ENCODE data around the gene KIAA0753.
"Not testable (repeated sequence)": the region's sequence is repeated elsewhere in the genome, so short reads cannot be mapped to it uniquely, and the experiment has no call there.

KIAA0753 gene

DNA sequence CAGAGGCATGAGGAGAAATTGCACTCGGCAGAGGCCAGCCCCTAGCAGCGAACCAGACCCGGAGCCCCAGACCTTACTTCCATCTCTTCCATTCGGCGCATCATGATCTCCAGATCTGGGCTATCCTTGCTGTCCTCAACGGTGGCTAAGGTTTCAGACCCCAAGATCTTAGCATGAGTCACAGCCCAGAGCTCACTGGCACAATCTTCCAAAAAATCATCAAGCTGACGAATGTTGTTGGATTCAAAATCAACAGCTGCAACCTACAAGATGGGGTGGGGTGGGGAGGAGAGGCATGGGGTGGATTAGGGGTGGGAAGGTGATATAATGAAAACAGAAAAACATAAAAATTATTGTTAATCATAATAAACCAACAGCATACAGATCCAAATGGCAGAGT is 44.4 kb downstream of the KIAA0753 start:
- DNase-seq, result no peak

DNA sequence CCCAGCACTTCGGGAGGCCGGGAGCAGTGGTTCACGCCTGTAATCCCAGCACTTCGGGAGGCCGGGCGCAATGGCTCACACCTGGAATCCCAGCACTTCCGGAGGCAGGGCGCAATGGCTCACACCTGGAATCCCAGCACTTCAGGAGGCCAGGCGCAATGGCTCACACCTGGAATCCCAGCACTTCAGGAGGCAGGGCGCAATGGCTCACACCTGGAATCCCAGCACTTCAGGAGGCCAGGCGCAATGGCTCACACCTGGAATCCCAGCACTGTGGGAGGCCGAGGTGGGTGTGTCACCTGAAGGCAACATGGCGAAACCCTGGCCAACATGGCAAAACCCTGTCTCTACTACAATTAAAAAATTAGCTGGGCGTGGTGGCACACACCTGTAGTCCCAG is 47.1 kb downstream of the KIAA0753 start:
- not testable (repeated sequence) for DNase-seq

DNA sequence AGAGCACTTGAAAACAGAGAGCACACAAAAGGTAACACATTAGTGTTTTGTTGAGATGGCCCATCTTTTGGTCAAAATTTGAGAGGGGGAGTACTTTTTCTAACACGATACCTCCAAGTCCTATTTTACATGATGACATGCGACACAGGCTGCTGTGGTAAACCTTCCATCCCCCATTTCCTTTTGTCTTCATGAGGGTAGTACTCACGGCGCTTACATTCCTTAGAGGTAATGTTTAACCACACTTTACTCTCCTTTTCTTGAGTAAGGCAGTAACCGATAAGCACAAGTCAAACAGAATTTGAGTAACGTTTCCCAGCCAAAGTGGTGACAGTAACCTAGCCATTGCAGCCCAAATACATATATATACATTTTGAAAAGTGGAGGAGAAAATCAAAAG is 48.3 kb downstream of the KIAA0753 start:
- no peak for DNase-seq

DNA sequence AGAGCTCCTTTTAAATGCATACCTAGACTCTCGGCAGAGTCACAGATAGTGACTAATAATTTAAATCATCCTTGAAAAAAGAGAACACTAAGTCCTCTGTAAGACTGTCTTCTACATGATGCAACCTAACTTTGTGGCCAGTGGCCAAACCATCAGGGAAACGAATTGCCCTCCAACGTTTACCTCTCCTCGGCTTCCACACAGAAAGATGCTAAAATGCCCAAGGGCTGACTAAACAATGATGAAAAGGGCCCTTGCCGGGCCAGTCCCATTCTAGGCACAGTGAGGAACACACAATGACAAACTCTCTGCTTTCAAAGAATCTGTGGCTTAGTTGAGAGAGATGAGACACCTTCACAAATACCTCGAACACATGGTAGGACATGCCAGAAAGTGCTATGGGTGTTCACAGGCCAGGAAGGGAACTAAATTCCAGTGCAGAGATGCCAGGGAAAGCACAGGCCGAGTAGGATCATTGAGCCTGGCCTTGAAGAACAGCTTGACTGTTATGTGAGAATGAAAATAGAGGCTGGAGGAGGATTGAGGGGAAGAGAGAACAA is 48.8 kb downstream of the KIAA0753 start:
- no peak for DNase-seq

GRCh38 chr17:6589266-6589946 is 51.1 kb downstream of the KIAA0753 start:
- no peak for DNase-seq

GRCh38 chr17:6588165-6588564 is 52.3 kb downstream of the KIAA0753 start:
- DNase-seq, result no peak

GRCh38 chr17:6587310-6587709 is 53.2 kb downstream of the KIAA0753 start:
- DNase-seq, result no peak

DNA sequence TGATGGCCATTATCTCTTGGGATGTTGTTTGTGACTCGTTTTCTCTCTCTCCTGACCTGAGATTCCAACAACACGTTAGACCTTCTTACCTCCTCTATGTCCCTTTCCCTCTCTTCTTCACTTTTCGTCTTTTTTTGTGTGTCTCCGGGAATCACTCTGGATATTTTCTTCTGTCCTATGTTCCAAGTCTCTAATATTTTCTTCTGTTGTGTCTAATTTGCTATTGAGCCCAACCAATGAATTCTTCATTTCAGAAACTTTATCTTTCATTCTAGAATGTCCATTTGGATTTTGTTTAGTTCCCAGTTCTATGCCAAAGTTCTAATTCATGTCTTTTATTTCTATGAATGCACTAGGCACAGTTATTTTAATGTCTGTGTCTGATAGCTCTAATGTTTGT is 57.1 kb downstream of the KIAA0753 start:
- DNase-seq, result no peak

DNA sequence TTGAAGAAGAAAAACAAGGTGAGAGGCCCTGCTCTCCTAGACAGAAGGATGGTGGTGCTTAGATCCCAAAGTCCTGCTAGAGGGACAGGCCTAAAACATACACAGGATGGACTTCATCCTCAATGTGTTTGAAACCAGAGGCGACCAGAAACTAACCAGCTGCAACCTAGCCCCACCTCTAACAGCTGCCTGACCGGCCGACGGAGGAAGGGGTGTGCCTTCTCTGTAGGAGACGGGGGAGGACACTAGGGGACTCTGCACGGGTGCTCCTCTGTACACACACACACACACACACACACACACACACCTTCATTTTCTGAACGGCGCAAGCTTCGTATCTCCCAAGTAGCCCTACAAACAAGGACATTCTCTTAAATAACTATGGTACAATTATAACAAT is 59.9 kb downstream of the KIAA0753 start:
- DNase-seq, result no peak

GRCh38 chr17:6578491-6578890 is 62.0 kb downstream of the KIAA0753 start:
- DNase-seq, result no peak

- DNase-seq, result no peak
Observed at GRCh38 chr17:6577686-6578263, 62.7 kb downstream of the KIAA0753 start.

- DNase-seq, result no peak
Observed at GRCh38 chr17:6576038-6576785, 64.3 kb downstream of the KIAA0753 start.

DNA sequence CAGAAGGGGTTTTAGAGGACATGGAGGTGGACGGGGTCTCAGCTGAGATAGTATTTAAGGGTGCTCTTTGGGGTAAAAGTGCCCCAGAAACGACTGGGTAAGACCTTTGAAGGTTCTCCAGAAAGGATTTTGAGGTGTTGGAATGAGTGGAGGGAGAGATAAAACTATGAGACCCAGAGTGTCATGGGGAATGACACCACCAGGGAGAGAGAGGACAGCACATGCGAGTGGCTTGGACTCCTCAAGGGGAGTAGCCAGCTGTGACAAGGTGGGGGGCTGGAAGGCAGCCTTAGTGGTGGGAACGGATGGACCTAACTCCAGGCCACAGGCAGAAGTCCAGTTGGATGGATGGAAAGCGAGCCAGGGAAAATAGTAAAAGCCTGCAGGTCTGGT is 64.9 kb downstream of the KIAA0753 start:
- no peak for DNase-seq

GRCh38 chr17:6574687-6575595 is 65.6 kb downstream of the KIAA0753 start:
- DNase-seq, result no peak

- DNase-seq, result no peak
Observed at GRCh38 chr17:6573982-6574686, 66.4 kb downstream of the KIAA0753 start.

- DNase-seq, result not testable (repeated sequence)
Observed at GRCh38 chr17:6573495-6573894, 67.0 kb downstream of the KIAA0753 start.

DNA sequence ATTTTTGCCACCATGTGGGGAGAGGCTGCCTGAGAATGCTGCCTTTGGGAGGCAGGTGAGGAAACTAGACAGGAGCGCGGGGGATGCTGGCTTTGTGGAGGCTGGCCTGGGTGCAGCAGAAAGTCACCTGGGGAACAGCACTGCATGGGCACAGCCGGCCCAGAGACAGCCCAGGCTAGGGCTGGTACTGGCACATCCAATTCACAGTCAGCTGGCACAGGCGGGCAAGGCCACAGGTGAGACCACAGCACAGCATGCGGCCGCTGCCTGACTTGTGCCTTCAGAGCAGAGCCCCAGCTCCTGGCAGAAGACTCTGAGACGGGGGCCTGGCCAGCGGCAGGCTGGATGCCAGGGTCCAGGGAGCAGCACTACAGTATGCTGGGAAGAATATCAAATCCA is 67.5 kb downstream of the KIAA0753 start:
- DNase-seq, result no peak

DNA sequence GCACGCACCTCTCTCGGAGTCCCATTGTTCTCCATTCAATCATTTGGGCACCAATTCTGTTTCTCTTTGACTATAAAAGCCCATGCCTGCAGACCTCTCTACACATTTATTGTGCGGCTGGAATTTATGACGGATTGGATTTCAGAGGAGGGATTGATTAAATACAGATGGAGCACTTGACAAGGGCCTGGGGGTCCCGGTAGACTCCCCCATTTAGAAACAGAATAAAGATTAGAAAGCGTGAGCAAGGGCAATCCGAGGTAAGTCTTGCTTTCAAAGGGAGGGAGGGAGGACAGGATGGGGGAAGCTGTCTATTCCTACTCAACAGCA is 69.1 kb downstream of the KIAA0753 start:
- no peak for DNase-seq

- no peak for DNase-seq
Observed at GRCh38 chr17:6570731-6571451, 69.6 kb downstream of the KIAA0753 start.

DNA sequence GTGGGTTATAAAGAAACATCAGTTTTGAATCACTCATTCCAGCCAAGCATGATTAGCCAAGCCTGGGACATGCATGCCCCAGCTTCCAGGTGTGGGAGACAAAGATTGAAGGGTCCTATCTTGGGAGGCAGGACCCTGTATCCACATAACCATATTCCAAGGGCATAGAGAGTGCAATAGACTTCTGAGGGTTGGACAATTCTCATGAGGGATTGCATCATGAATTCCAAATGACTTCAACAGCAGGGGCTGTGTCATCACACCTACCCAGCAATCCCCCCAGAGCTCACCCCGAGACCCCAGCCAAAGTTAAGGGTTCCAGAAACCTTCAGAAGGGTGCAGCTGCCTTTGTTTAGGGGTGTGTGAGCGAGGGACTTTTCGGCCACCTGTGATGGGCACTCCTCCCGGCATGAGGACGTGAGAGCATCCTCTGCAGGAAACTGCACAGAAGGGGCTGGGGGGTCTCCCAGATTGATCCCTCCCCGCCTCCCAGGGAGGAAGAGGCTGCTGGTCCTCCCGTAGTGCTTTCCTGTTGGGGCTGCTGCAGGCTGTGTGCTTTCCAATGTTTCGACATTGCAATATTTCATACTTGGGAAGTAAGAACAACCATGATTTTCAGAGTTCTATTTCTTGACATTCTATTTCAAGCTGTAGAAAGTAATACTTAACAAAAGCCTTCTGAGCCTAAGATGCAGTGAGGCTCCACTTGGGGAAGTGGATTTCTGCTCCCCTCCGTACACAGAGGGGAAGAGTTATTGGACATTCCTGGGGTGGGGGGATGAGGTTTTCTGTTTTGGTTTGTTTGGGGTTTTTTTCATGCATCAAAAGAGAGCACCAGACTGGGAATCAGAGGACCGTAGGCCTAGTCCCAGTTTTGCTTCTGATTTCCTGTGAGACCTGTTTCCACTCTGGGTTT is 70.9 kb downstream of the KIAA0753 start:
- DNase-seq, result no peak

Data from DMS 273 treated with DMSO at 0.1 percent for 48 hours (cell line).